Measurements from ENCODE around the gene LDLRAD1.

The LDLRAD1 gene, protein sequence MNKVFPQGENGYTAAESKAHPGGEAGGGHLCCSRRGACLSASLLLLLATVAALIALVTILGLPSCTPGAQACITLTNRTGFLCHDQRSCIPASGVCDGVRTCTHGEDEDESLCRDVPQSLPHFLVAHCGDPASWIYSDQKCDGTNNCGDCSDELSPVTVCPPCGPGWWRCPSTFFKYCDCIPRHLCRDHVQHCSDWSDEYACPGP

DNA sequence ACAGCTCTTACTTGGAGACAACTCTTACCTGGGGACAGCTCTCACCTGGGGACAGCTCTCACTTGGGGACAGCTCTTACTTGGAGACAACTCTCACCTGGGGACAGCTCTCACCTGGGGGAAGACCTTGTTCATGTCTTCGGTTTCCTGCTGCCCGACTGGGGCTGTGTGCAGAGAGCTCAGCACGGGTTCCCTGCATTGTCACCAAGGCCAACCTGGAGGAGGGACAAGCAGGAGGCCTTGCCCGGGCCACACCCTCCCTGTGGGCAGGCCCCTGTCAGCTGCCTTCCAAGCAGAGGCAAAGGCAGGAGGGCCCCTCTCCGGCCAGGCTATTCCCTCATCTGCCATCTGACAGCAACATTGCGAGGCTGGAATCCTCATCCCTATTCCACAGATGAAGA is at the start of gene LDLRAD1:
LDLRAD1 (minus strand) TSS at position 208 of the 400 bp plus-strand sequence; CDS start at position 134, 74 bp downstream.
- DNase-seq (ENCODE audit: low spot score): no peak
- in situ Hi-C loops (cut with MboI; ENCODE audit: low pct_unique_long_range_greater_than_20kb, low sequenced_read_pairs, unreplicated experiment): no loop called here
- TF ChIP-seq, protein P1, sequence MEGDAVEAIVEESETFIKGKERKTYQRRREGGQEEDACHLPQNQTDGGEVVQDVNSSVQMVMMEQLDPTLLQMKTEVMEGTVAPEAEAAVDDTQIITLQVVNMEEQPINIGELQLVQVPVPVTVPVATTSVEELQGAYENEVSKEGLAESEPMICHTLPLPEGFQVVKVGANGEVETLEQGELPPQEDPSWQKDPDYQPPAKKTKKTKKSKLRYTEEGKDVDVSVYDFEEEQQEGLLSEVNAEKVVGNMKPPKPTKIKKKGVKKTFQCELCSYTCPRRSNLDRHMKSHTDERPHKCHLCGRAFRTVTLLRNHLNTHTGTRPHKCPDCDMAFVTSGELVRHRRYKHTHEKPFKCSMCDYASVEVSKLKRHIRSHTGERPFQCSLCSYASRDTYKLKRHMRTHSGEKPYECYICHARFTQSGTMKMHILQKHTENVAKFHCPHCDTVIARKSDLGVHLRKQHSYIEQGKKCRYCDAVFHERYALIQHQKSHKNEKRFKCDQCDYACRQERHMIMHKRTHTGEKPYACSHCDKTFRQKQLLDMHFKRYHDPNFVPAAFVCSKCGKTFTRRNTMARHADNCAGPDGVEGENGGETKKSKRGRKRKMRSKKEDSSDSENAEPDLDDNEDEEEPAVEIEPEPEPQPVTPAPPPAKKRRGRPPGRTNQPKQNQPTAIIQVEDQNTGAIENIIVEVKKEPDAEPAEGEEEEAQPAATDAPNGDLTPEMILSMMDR (IDR thresholded peaks at IDR 0.05; ENCODE audit: extremely low read depth, insufficient read depth, missing control alignments): no peak

DNA sequence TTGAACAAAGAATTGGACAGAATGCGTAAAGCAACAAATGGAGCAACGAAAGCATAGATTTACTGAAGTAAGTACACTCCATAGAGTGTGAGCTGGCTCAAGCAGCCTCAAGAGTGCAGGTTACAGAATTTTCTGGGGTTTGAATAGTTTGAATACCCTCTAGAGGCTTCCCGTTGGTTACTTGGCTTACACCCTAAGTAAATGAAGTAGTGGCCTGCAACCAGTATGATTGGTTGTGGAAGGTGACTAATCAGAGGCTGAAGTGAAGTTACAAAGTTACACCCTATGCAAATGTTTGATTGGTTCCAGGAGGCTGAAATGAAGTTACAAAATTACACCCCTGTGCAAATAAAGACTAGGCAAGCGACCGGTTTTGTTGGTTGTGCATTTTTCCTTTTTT is 46.3 kb upstream of the LDLRAD1 start:
- in situ Hi-C loops (cut with MboI; ENCODE audit: low pct_unique_long_range_greater_than_20kb, low sequenced_read_pairs, unreplicated experiment): no loop called here
- no peak for DNase-seq (ENCODE audit: low spot score)
- TF ChIP-seq, protein P1 (IDR thresholded peaks at IDR 0.05; ENCODE audit: extremely low read depth, insufficient read depth, missing control alignments): no peak

DNA sequence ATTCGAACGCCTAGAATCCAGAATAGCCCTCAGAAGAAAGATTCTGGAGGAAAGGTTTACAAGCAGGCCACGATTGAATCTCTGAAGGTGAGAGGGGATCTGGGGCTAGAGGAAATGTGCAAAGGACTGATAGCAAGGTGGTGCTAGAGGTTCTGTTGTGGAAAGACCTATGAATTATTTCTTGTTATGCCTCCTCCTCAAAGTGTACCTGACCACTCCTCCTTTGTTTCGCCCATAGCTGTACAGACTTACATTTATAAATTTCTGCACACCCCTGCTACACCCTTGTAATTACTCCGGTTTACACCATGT is 36.4 kb upstream of the LDLRAD1 start:
- in situ Hi-C loops (cut with MboI; ENCODE audit: low pct_unique_long_range_greater_than_20kb, low sequenced_read_pairs, unreplicated experiment): no loop called here
- TF ChIP-seq, protein P1 (IDR thresholded peaks at IDR 0.05; ENCODE audit: extremely low read depth, insufficient read depth, missing control alignments): peak; percentile 25
- peak; percentile 14 for DNase-seq (ENCODE audit: low spot score)

DNA sequence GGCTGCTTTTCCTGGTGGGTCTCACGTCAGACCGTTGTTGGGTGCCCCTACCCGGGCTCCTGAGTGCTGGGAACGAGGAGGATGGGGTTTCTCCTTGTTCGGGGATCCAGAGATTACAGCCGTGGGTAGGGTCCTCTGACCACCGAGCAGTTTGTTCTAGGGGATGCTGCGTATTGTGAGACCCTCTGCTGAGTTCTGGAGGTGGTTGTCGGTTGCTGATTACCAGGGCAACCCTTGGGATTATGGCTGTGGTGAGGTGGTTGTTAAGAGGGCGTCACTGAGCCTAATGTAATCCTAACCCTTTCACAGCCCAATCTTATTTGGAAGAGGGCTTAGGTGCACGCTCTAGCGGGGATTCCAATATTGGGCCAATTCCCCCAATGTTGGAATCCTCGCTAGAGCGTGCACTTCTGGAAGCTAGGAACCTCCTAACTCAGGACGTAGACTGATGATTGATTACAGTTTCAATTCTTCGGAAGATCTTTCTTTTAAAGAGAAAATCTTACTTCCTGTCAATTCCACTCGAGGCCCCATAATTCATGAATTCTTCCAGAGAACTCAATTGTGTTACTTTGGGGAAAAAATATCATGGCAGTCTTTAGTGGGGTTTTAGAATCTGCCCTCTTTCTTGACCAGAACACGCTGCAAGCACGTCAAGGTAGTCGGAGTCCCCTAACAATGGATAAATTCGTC is 35.9 kb upstream of the LDLRAD1 start:
- DNase-seq (ENCODE audit: low spot score): no peak
- TF ChIP-seq, protein P1 (IDR thresholded peaks at IDR 0.05; ENCODE audit: extremely low read depth, insufficient read depth, missing control alignments): no peak
- in situ Hi-C loops (cut with MboI; ENCODE audit: low pct_unique_long_range_greater_than_20kb, low sequenced_read_pairs, unreplicated experiment): no loop called here

DNA sequence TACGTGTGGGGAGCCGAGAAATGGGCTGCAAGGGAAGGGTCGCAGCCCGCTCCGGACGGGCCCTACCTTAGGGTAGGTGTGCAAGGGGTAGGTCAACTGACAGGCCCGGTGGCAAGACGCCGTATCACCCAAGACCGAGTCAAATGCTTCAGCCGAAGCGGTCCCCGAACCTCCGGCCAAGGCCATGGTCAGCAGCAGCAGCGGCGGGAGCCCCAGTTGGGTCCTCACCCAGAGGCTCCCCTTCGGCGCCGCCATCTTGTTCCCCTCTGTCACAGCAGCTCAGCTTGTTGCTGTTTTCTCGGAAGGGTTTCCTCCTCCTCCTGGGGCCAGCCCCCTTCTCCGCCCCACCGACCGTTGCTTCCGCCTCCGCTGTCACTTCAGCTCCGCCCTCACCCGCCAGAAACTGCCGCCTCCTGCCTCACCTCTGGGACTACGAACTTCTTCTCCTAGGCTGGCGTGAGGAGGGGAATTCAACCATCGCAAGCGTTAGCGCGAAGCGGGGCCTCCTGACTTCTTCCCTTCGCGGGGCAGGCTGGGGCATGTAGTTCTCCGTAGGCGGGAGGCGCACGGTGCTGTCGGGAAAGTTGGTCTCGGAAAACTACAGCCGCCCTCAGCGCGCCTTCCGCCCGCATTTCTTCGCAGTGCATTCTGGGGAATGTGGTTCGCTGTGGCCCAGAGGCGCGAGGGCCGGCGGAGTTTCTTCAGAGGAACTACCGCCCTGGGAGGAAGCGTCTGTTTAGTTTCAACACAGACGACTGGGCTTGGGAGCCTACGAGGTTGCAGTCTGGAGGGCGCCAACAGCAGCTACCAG is 35.2 kb upstream of the LDLRAD1 start, which contains the start of the genes TCEANC2 and TMEM59:
TCEANC2 (plus strand) TSS at position 675 of the 811 bp plus-strand sequence. CDS start 815 bp downstream, outside the sequence.
TMEM59 (minus strand) TSS at position 271 of the 811 bp plus-strand sequence; CDS start at position 255, 16 bp downstream.
- TF ChIP-seq, protein P1 (IDR thresholded peaks at IDR 0.05; ENCODE audit: extremely low read depth, insufficient read depth, missing control alignments): no peak
- in situ Hi-C loops (cut with MboI; ENCODE audit: low pct_unique_long_range_greater_than_20kb, low sequenced_read_pairs, unreplicated experiment): no loop called here
- DNase-seq (ENCODE audit: low spot score): peak; percentile 89

DNA sequence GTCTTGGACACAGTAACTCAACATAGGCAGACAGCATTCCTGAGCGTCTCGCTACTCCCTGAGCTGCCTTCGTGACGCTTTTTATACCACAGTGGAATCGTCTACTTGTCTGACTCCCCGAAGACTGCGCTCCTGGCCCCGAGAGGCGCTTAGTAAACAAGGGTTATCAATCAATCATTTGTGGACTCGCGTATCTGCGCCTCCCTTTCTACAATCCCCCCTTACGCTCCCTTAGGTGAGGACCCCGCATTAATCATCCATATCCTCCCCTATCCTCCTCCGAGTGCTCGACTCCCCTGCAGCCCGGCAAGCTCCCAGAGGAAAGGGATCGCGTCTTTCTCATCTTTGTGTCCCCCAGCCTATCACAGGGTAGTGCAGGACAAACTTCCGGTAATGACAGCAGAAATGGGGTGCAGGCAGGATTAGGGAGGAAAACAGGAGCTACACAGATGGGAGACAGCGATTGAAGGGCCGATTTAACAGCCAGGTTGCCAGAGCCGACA is 34.5 kb upstream of the LDLRAD1 start:
- peak; percentile 21 for DNase-seq (ENCODE audit: low spot score)
- in situ Hi-C loops (cut with MboI; ENCODE audit: low pct_unique_long_range_greater_than_20kb, low sequenced_read_pairs, unreplicated experiment): no loop called here
- TF ChIP-seq, protein P1 (IDR thresholded peaks at IDR 0.05; ENCODE audit: extremely low read depth, insufficient read depth, missing control alignments): no peak

Measured in GM13977 (cell line).